ACHN (cell line): Measurements from ENCODE around the gene ERBB2.
"Not testable (repeated sequence)": the region's sequence is repeated elsewhere in the genome, so short reads cannot be mapped to it uniquely, and the experiment has no call there.

Experiments used
- DNase-seq: peaks from one replicate; pipeline ENCODE4 v3.0.0-alpha.2; 2015
- in situ Hi-C: cut with HindIII; loops from 2 replicates; pipeline ENCODE4 v1.10.0; 2017; ENCODE audit warnings: low sequenced_read_pairs, low pct_ligation_motif_present, low pct_unique_long_range_greater_than_20kb

Gene ERBB2

DNA sequence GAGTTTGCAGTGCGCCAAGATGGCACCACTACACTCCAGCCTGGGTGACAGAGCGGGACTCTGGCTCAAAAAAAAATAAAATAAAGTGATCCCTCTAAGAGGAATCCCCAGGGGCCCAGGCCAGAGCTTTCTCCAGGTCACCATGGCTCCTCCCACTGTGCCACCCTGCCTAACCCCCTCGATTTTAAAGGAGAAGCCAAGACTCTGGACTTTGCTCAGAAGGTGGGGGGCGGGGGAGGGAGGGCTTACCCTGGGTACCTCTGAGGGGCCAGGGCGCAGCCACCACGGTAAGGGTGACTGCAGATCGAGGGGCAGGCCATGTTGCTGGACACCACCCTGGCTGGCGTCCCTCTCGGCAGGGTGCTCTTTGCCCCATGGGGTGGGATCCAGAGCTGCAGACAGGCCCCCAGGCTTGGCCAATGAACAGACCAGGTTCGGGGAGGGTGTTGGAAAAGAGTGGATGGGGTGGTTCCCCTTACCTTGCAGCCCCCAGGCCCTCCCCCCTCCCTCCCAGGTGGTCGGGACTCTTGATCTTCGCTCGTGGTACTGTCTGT is 37.4 kb downstream of the ERBB2 start:
- DNase-seq, result no peak
- in situ Hi-C loops, result no loop called here

GRCh38 chr17:39737760-39738567 is 38.1 kb downstream of the ERBB2 start, which contains the start of gene GRB7:
TSS of gene GRB7 (plus strand) at chr17:39737938. CDS start at chr17:39742302, 4,364 bp downstream.
- DNase-seq, result peak; percentile 75
- in situ Hi-C loops, result no loop called here

- in situ Hi-C loops, result no loop called here
- peak; percentile 76 for DNase-seq
Measured at GRCh38 chr17:39738568-39738901, 38.7 kb downstream of the ERBB2 start.

DNA sequence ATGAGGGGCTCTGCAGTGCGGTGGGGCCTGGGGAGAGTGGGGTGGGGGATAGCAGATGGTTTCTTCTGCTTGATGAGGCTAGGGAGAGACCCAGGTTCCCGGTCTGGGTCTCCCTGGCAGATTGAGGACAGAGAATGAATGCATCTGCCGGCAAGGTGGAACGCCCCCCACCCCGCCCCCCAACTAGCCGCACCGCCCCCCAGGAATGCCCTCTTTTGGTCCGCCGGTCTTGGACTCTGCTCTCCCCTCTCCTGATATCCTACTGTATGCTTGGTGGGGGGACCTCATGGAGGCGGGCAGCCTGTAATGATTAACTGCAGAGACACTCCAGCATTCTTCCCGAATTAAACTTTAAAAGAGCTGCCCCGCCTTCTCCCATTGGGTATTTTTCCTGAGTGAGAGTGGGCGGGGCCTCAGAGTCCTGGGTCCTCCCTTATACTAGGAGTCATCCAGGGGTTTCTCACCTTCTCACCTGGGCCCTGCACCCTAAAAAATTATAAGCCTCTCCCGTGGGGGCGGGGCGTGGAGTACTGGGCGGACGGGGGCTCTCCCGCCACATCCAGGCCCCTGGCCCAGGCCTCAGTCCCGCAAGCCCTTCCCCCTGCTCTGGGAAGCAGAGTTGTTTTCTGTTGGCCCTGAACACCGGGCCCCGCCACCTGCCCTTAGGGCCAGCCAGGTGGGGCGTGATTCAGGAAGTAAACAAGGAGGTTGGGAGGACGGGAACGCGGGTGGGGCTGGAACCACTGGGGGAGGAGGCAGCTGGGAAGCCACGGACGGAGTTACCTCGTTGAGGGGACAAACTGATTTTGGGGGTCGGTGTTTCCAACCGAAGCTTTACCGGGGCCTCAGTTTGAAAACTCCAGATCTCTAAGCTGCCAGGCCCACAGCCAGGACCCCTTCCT is 39.4 kb downstream of the ERBB2 start:
- peak; percentile 92 for DNase-seq
- in situ Hi-C loops, result no loop called here

GRCh38 chr17:39739885-39740356 is 40.1 kb downstream of the ERBB2 start:
- DNase-seq, result peak; percentile 44
- in situ Hi-C loops, result no loop called here

- in situ Hi-C loops, result no loop called here
- peak; percentile 53 for DNase-seq
Measured at GRCh38 chr17:39740357-39741111, 40.7 kb downstream of the ERBB2 start.

DNA sequence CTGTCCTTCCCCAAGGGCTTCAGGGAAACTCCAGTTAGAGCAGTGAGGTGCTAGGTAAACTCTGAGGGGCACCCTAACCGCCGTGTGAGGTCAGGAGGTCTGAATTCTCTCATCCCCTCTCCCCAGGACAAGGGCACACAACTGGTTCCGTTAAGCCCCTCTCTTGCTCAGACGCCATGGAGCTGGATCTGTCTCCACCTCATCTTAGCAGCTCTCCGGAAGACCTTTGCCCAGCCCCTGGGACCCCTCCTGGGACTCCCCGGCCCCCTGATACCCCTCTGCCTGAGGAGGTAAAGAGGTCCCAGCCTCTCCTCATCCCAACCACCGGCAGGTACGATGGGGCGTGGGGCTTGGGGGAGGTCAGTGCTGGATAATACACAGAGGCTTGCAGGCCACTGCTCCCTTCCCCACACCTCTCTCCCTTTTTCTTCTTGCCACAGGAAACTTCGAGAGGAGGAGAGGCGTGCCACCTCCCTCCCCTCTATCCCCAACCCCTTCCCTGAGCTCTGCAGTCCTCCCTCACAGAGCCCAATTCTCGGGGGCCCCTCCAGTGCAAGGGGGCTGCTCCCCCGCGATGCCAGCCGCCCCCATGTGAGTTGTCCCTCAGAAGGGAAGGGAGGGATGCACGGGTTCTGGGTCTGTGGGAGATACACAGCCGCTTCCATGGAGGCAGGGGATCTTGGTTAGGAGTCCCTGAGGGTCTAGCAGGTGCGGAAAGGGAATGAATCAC is 42.4 kb downstream of the ERBB2 start:
- no peak for DNase-seq
- in situ Hi-C loops, result no loop called here

GRCh38 chr17:39742856-39743436 is 43.1 kb downstream of the ERBB2 start:
- in situ Hi-C loops, result no loop called here

GRCh38 chr17:39744075-39744835 is 44.4 kb downstream of the ERBB2 start:
- no peak for DNase-seq
- in situ Hi-C loops, result no loop called here

More at GRCh38 chr17:39742856-39743436, 43.1 kb downstream of the ERBB2 start:
- no peak for DNase-seq

DNA sequence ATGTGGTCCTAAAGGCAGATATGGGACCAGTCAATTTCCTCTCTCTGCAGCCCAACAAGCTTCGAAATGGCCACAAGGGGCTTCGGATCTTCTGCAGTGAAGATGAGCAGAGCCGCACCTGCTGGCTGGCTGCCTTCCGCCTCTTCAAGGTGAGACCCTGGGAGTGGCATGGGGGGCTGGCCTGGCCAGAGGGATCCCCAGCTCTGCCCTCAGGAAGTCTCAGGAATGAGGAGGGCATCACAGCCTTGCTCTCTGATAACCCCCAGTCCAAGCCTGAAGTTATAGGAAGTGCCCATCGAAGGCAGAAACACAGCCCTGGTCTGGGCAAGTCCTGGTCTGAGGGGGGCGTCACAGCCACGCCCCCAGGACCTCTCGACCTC is 45.0 kb downstream of the ERBB2 start:
- in situ Hi-C loops, result no loop called here
- no peak for DNase-seq

- no peak for DNase-seq
- in situ Hi-C loops, result no loop called here
Measured at GRCh38 chr17:39745335-39746144, 45.7 kb downstream of the ERBB2 start.

GRCh38 chr17:39746145-39746461 is 46.2 kb downstream of the ERBB2 start:
- in situ Hi-C loops, result no loop called here
- no peak for DNase-seq

DNA sequence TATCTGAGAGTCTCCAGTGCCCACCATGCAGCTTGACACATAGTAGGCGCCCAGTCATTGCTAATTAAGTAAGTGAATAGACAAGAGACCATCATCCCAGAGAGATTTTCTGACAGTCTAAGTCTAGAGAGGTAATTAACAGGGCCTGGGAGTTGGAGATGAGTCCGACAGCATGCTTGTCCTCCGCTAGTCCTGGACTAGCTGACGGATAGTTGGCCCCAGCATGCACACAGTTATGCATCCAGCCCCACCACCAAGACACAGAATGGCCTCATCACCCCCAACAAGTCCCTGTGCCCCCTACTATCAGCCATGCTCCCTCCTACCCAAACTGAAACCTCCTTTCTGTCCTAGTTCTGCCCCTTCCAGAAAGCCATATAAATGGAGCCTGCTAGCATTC is 47.9 kb downstream of the ERBB2 start:
- in situ Hi-C loops, result no loop called here
- DNase-seq, result no peak

DNA sequence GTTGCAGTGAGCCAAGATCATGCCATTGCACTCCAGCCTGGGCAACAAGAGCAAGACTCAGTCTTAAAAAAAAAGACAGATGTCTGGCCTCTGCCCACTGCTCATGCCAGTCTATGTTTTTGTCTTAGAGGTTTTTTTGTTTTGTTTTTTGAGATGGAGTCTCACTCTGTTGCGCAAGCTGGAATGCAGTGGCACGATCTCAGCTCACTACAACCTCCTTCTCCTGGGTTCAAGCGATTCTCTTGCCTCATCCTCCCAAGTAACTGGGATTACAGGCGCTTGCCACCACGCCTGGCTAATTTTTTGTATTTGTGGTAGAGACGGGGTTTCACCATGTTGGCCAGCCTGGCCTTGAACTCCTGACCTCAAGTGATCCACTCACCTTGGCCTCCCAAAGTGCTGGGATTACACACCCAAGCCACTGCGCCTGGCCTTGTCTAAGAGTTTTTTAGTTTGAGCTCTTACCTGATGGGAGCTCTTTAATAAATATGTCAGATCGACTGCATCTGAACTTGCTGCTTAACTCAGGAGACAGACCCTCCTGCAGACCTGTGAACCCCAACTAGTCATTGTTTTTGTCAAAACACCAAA is 48.7 kb downstream of the ERBB2 start:
- DNase-seq, in situ Hi-C loops: not testable (repeated sequence)

- no peak for DNase-seq
- in situ Hi-C loops, result no loop called here
Measured at GRCh38 chr17:39750131-39751015, 50.5 kb downstream of the ERBB2 start.
